Right lobe of liver (tissue), 4 donors: ENCODE measurements around the gene CDH23.

Source experiments
- CTCF ChIP-seq, 4 donors: fragments of 200-600 bp in 3 of 4; fragments of 450-650 bp in 1 of 4; IDR thresholded peaks; one replicate each; pipeline versions ENCODE4 v1.5.1 to v1.8.0; 2016 to 2022; ENCODE audit warnings: antibody characterized with exemption in 4 of 4, mild to moderate bottlenecking in 2 of 4
- POLR2A ChIP-seq: fragments of 450-650 bp; IDR thresholded peaks from one replicate; pipeline ENCODE4 v1.6.1; 2017; ENCODE audit warnings: antibody characterized with exemption, mild to moderate bottlenecking
- donor health status: DM: no; HTN: no; CAD: no.
- donor health status: DM: no; HTN: no; CAD: no.
- donor health status: DM: no; HTN: yes; CAD: no.

GRCh38 chr10:71351087-71351486 is 45.6 kb upstream of the CDH23 start:
- TF ChIP-seq CTCF (IDR thresholded peaks at IDR 0.05) (no peak), POLR2A (no peak)
